SW 1271 (cell line): ENCODE results near the gene SPDYA.
"Not testable (repeated sequence)": the region's sequence is repeated elsewhere in the genome, so short reads cannot be mapped to it uniquely, and the experiment has no call there.

Experiments
- DNase-seq, 2 experiments: peaks; one replicate each; lab custom pipeline; 2025; lab: John Stamatoyannopoulos, UW

Gene SPDYA

GRCh38 chr2:28810384-28811285, at the start of gene SPDYA:
TSS of gene SPDYA (plus strand) at chr2:28810834. CDS start at chr2:28816015, 5,181 bp downstream.
- DNase-seq: peak; percentile 37 to 80

GRCh38 chr2:28761420-28761819, 49.2 kb upstream of the SPDYA start:
- DNase-seq: no peak

GRCh38 chr2:28764909-28765711, 45.5 kb upstream of the SPDYA start:
- DNase-seq: no peak

GRCh38 chr2:28766070-28766469, 44.6 kb upstream of the SPDYA start:
- no peak for DNase-seq

GRCh38 chr2:28767337-28767736, 43.3 kb upstream of the SPDYA start:
- no peak for DNase-seq

GRCh38 chr2:28768422-28768821, 42.2 kb upstream of the SPDYA start:
- DNase-seq: no peak

- no peak for DNase-seq
Observed at GRCh38 chr2:28768952-28769351, 41.7 kb upstream of the SPDYA start.

- DNase-seq: no peak
Observed at GRCh38 chr2:28772351-28772750, 38.3 kb upstream of the SPDYA start.

GRCh38 chr2:28776471-28776870, 34.2 kb upstream of the SPDYA start:
- no peak for DNase-seq

- no peak for DNase-seq
Observed at GRCh38 chr2:28778392-28778791, 32.2 kb upstream of the SPDYA start.

GRCh38 chr2:28779001-28779400, 31.6 kb upstream of the SPDYA start:
- no peak for DNase-seq

GRCh38 chr2:28780496-28780895, 30.1 kb upstream of the SPDYA start:
- no peak for DNase-seq

- no peak for DNase-seq
Observed at GRCh38 chr2:28782423-28782822, 28.2 kb upstream of the SPDYA start.

GRCh38 chr2:28784570-28784969, 26.1 kb upstream of the SPDYA start:
- not testable (repeated sequence) for DNase-seq

GRCh38 chr2:28796620-28797019, 14.0 kb upstream of the SPDYA start:
- no peak for DNase-seq

GRCh38 chr2:28801726-28802125, 8.9 kb upstream of the SPDYA start:
- no peak for DNase-seq

- no peak for DNase-seq
Observed at GRCh38 chr2:28802975-28803429, 7.6 kb upstream of the SPDYA start.

GRCh38 chr2:28809927-28810326, 707 bp upstream of the SPDYA start:
- no peak for DNase-seq

GRCh38 chr2:28818053-28818452, 7.4 kb downstream of the SPDYA start:
- DNase-seq: no peak

- peak in 1 of 2 experiments; percentile 65 for DNase-seq
Observed at GRCh38 chr2:28821295-28821958, 10.8 kb downstream of the SPDYA start.

GRCh38 chr2:28822036-28822435, 11.4 kb downstream of the SPDYA start:
- DNase-seq: no peak

GRCh38 chr2:28824207-28824606, 13.6 kb downstream of the SPDYA start:
- no peak for DNase-seq
